ENCODE measurements around the gene MPP7.

DNA sequence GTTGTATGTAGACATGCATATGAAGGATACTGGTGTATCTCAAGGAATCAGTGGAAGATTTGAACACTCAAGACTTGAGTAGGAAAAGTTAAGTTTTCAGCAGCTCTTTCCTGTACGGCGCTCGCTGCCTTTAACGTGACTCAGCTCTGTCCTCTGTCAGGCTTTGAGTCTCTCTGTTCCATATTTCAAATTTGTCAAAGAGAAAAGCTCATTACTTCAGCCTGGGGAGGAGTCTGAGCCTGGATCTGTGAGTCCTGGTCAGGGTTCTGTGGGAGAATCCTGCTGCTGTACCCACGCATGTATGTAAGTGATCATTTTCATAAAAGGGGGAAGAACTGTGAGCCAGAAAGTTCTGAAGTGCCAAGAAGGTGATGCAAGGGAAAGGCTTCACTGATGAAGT, 13.8 kb upstream of the MPP7 start:
- TF ChIP-seq CTCF (IDR thresholded peaks at IDR 0.05): no peak
- no peak for TF ChIP-seq POLR2A (IDR thresholded peaks at IDR 0.05)
- no peak for TF ChIP-seq POLR2AphosphoS5 (IDR thresholded peaks at IDR 0.05)
- no peak for TF ChIP-seq EP300 (IDR thresholded peaks at IDR 0.05)

Data from upper lobe of left lung (tissue), 4 donors.